GM12874 (cell line): ENCODE data around the gene SERGEF.

ENCODE experiments used
- CTCF ChIP-seq: IDR thresholded peaks from 2 replicates; pipeline ENCODE4 v1.5.1; 2011; ENCODE audit warnings: low read depth, mild to moderate bottlenecking, control low read depth, low read length, moderate library complexity; ENCODE audit not compliant: insufficient read depth

SERGEF gene

GRCh38 chr11:17799147-17799546, 213.7 kb downstream of the SERGEF start:
- TF ChIP-seq CTCF = no peak

- no peak for TF ChIP-seq CTCF
These were observed 214.1 kb downstream of the SERGEF start for GRCh38 chr11:17798716-17799115.

GRCh38 chr11:17798253-17798652, 214.6 kb downstream of the SERGEF start:
- TF ChIP-seq CTCF = no peak

- no peak for TF ChIP-seq CTCF
These were observed 216.7 kb downstream of the SERGEF start for GRCh38 chr11:17796154-17796553.

GRCh38 chr11:17794981-17795380, 217.9 kb downstream of the SERGEF start:
- no peak for TF ChIP-seq CTCF

- no peak for TF ChIP-seq CTCF
These were observed 219.1 kb downstream of the SERGEF start for GRCh38 chr11:17793642-17794170.

GRCh38 chr11:17792161-17792560, 220.7 kb downstream of the SERGEF start:
- no peak for TF ChIP-seq CTCF
